IMR-90 (cell line): ENCODE data around the gene WDR53. TPM values are rescaled to one million over a fixed set of nuclear protein-coding genes. Genes with fewer than 3 reads are reported as not detected.

Source experiments
- ATAC-seq: fragments of 200-7000 bp; cut with Tn5 transposase; 2 replicates; pipeline ENCODE4 v1.9.1; 2020; ENCODE audit warnings: low read depth, mild to moderate bottlenecking, moderate library complexity
- BruUV-seq: library from RNA; stranded (reverse); fragments of 400-500 nt; replicated peaks from 2 replicates; lab custom pipeline; 2021; lab: Mats Ljungman, UMichigan
- CTCF ChIA-PET: fragments of 300-600 bp; formaldehyde crosslinking; extraction: SDS; loops from one replicate; lab custom pipeline; 2021; ENCODE audit warnings: antibody characterized with exemption; lab: Yijun Ruan, JAX
- POLR2A ChIA-PET: fragments of 300-600 bp; sonication (Branson Sonifier 250); formaldehyde crosslinking; loops from one replicate; lab custom pipeline; 2022; ENCODE audit warnings: antibody characterized with exemption; ENCODE audit not compliant: unreplicated experiment; lab: Charles Lee
- DNase-seq: peaks from one replicate; pipeline ENCODE4 v3.0.0; 2013
- H2AFZ ChIP-seq: replicated peaks from 2 replicates; pipeline ENCODE3; 2013; ENCODE audit warnings: low read length, mild to moderate bottlenecking; ENCODE audit not compliant: poor library complexity
- H2AK5ac ChIP-seq: 2 replicates; pipeline ENCODE4 v1.6.1; 2013; ENCODE audit warnings: low read depth, low read length, inconsistent platforms
- H2AK9ac ChIP-seq: replicated peaks from 2 replicates; pipeline ENCODE3; 2013; ENCODE audit warnings: mild to moderate bottlenecking, low read depth, low read length, moderate library complexity; ENCODE audit not compliant: poor library complexity
- H2BK120ac ChIP-seq: 2 replicates; pipeline ENCODE4 v1.6.1; 2013; ENCODE audit warnings: low read depth, low read length, inconsistent platforms
- H2BK15ac ChIP-seq: 3 replicates; pipeline ENCODE4 v1.6.1; 2013; ENCODE audit warnings: low read depth, low read length, inconsistent platforms
- H2BK20ac ChIP-seq: 2 replicates; pipeline ENCODE4 v1.6.1; 2013; ENCODE audit warnings: low read depth, mild to moderate bottlenecking, inconsistent platforms, low read length, moderate library complexity
- H2BK5ac ChIP-seq: 2 replicates; pipeline ENCODE4 v1.6.1; 2013; ENCODE audit warnings: mild to moderate bottlenecking, low read depth, low read length, inconsistent platforms; ENCODE audit not compliant: poor library complexity, severe bottlenecking
- H3K14ac ChIP-seq: replicated peaks from 2 replicates; pipeline ENCODE4 v1.6.1; 2013; ENCODE audit warnings: low read depth, low read length, inconsistent platforms
- H3K18ac ChIP-seq: 2 replicates; pipeline ENCODE4 v1.6.1; 2013; ENCODE audit warnings: low read depth, low read length, control low read depth
- H3K23ac ChIP-seq: 2 replicates; pipeline ENCODE4 v1.6.1; 2013; ENCODE audit warnings: low read depth, low read length, inconsistent platforms
- H3K27ac ChIP-seq: 2 replicates; pipeline ENCODE4 v1.5.1; 2013; ENCODE audit warnings: mild to moderate bottlenecking, control low read depth, low read length; ENCODE audit not compliant: insufficient read depth
- H3K27me3 ChIP-seq: 2 replicates; pipeline ENCODE4 v1.6.1; 2013; ENCODE audit warnings: low read length; ENCODE audit not compliant: control insufficient read depth, insufficient read depth
- H3K36me3 ChIP-seq: 2 replicates; pipeline ENCODE4 v1.6.1; 2013; ENCODE audit warnings: low read length, mixed read lengths; ENCODE audit not compliant: control insufficient read depth, insufficient read depth
- H3K4ac ChIP-seq: 2 replicates; pipeline ENCODE4 v1.6.1; 2013; ENCODE audit warnings: low read depth, low read length, inconsistent platforms
- H3K4me1 ChIP-seq: 2 replicates; pipeline ENCODE4 v1.6.1; 2013; ENCODE audit warnings: low read length, mixed read lengths; ENCODE audit not compliant: control insufficient read depth, insufficient read depth
- H3K4me2 ChIP-seq: 2 replicates; pipeline ENCODE4 v1.6.1; 2013; ENCODE audit warnings: low read depth, mild to moderate bottlenecking, control low read depth, low read length, moderate library complexity
- H3K4me3 ChIP-seq: 2 replicates; pipeline ENCODE4 v1.5.1; 2013; ENCODE audit warnings: low read depth, mild to moderate bottlenecking, control low read depth, low read length, moderate library complexity; ENCODE audit not compliant: insufficient read depth
- H3K56ac ChIP-seq: 2 replicates; pipeline ENCODE4 v1.6.1; 2013; ENCODE audit warnings: low read length, inconsistent platforms; ENCODE audit not compliant: insufficient read depth; ENCODE audit errors: extremely low read depth
- H3K79me1 ChIP-seq, 2 experiments: 2 replicates each; pipeline ENCODE4 v1.6.1; 2013; ENCODE audit warnings: low read length in 2 of 2, inconsistent platforms in 1 of 2, low read depth in 1 of 2
- H3K9ac ChIP-seq: 2 replicates; pipeline ENCODE4 v1.6.1; 2013; ENCODE audit warnings: low read depth, low read length, control low read depth
- H3K9me1 ChIP-seq: 2 replicates; pipeline ENCODE4 v1.6.1; 2013; ENCODE audit warnings: low read length, inconsistent platforms; ENCODE audit not compliant: insufficient read depth
- H3K9me3 ChIP-seq: 2 replicates; pipeline ENCODE4 v1.6.1; 2013; ENCODE audit warnings: low read length; ENCODE audit not compliant: control insufficient read depth, insufficient read depth
- H4K20me1 ChIP-seq: 2 replicates; pipeline ENCODE4 v1.6.1; 2013; ENCODE audit warnings: low read length, inconsistent platforms; ENCODE audit not compliant: insufficient read depth
- H4K5ac ChIP-seq: 2 replicates; pipeline ENCODE4 v1.6.1; 2013; ENCODE audit warnings: mild to moderate bottlenecking, low read depth, low read length, control low read depth
- H4K8ac ChIP-seq, 2 experiments: 2 replicates each; pipeline ENCODE4 v1.6.1; 2013; ENCODE audit warnings: low read depth in 2 of 2, low read length in 2 of 2, control low read depth in 1 of 2, inconsistent platforms in 1 of 2
- H4K91ac ChIP-seq: 2 replicates; pipeline ENCODE4 v1.6.1; 2013; ENCODE audit warnings: low read depth, low read length, inconsistent platforms; ENCODE audit not compliant: insufficient read depth
- CEBPB ChIP-seq: IDR thresholded peaks from 2 replicates; pipeline ENCODE4 v1.6.1; 2012; ENCODE audit warnings: low read depth, low read length, improper control_type of control experiment
- CHD1 ChIP-seq: IDR thresholded peaks from 2 replicates; pipeline ENCODE4 v1.6.1; 2012; ENCODE audit warnings: low read depth, low read length, improper control_type of control experiment
- CTCF ChIP-seq: conservative IDR thresholded peaks from 2 replicates; pipeline ENCODE4 v1.5.1; 2012; ENCODE audit warnings: mild to moderate bottlenecking, low read depth, low read length, improper control_type of control experiment
- FOS ChIP-seq: fragments of 150-350 bp; IDR thresholded peaks from 2 replicates; pipeline ENCODE4 v1.6.1; 2016; ENCODE audit warnings: low read depth, low read length
- MAFK ChIP-seq: IDR thresholded peaks from 2 replicates; pipeline ENCODE4 v1.6.1; 2012; ENCODE audit warnings: low read depth, low read length, improper control_type of control experiment
- MAZ ChIP-seq: IDR thresholded peaks from 2 replicates; pipeline ENCODE4 v1.6.1; 2012; ENCODE audit warnings: low read depth, mild to moderate bottlenecking, low read length, improper control_type of control experiment, moderate library complexity, borderline replicate concordance
- MXI1 ChIP-seq: IDR thresholded peaks from 2 replicates; pipeline ENCODE4 v1.6.1; 2012; ENCODE audit warnings: low read depth, mild to moderate bottlenecking, low read length, moderate library complexity, borderline replicate concordance
- NFE2L2 ChIP-seq: fragments of 150-350 bp; IDR thresholded peaks from 2 replicates; pipeline ENCODE4 v1.6.1; 2016; ENCODE audit warnings: low read depth, mild to moderate bottlenecking, low read length
- POLR2A ChIP-seq: IDR thresholded peaks from 2 replicates; pipeline ENCODE4 v1.6.1; 2012; ENCODE audit warnings: mild to moderate bottlenecking, low read depth, low read length
- RFX5 ChIP-seq: IDR thresholded peaks from 2 replicates; pipeline ENCODE4 v1.8.0; 2012; ENCODE audit warnings: low read depth, mild to moderate bottlenecking, low read length, moderate library complexity
- SMC3 ChIP-seq: fragments of 150-350 bp; IDR thresholded peaks from 2 replicates; pipeline ENCODE4 v1.6.1; 2016; ENCODE audit warnings: low read depth, mild to moderate bottlenecking, antibody characterized with exemption, low read length, moderate library complexity
- WGBS, 2 experiments: methylation state at CpG; one replicate each; pipeline versions ENCODE4 v1.1.5 to v1.1.7; 2013; ENCODE audit warnings: missing lambda C conversion rate in 2 of 2; ENCODE audit not compliant: insufficient read length in 1 of 2; ENCODE audit errors: extremely low coverage in 2 of 2; 5-methylcytosine and 5-hydroxymethylcytosine counted together
- dilution Hi-C: fragments of 300-500 bp; cut with HindIII; formaldehyde crosslinking; loops from one replicate; pipeline ENCODE4 v1.14.3; 2018; ENCODE audit warnings: low sequenced_read_pairs; ENCODE audit not compliant: unreplicated experiment
- in situ Hi-C: fragments of 300-500 bp; cut with MboI; formaldehyde crosslinking; loops from 3 replicates; pipeline ENCODE4 v1.14.3; 2019; ENCODE audit warnings: low sequenced_read_pairs, inconsistent platforms, mixed read lengths
- intact Hi-C: fragments of 100-400 bp; cut with micrococcal nuclease; formaldehyde crosslinking; loops from 2 replicates; pipeline ENCODE4 v1.10.0; 2022
- polyA plus RNA-seq, 3 experiments: library from polyadenylated mRNA; depleted of rRNA; stranded (reverse); fragments of >200 nt; gene quantifications; 2 replicates each; pipeline ENCODE4 v1.2.3, GENCODE V29; 2012; ENCODE audit warnings: low replicate concordance in 1 of 3
- total RNA-seq: library from RNA; depleted of rRNA; stranded (reverse); fragments of >200 nt; gene quantifications from 2 replicates; pipeline ENCODE4 v1.2.3, GENCODE V29; 2012

Gene WDR53
- total and polyA plus RNA-seq, 2 of the 4 experiments (the other 2 are of a cell fraction), result 5.7 to 5.9 TPM

GRCh38 chr3:196517919-196518318 is 50.4 kb downstream of the WDR53 start:
- dilution Hi-C loops, result no loop called here

More at GRCh38 chr3:196517919-196518318, 50.4 kb downstream of the WDR53 start:
- no peak overlapping the region for H3K18ac ChIP-seq
- H4K8ac ChIP-seq, result no peak overlapping the region
- CTCF ChIA-PET, result no interaction called here
- H3K79me1 ChIP-seq, result no peaks in the 10 kb centered on the region
- intact Hi-C loops (loop anchor here (2.0 to 5.0 kb wide), 2 partner anchors 436 to 491 kb away; partner anchors contain the start of gene TFRC), in situ Hi-C loops (loop anchor here (10.0 kb wide), 1 partner anchor 443 kb away; no protein-coding TSS in a partner anchor)
- no peak overlapping the region for H2BK120ac ChIP-seq
- no peak overlapping the region for H2AK5ac ChIP-seq
- no peak overlapping the region for H3K4ac ChIP-seq
- no peak overlapping the region for H3K4me3 ChIP-seq
- no peaks in the 10 kb centered on the region; the same call in 1 of the 2 replicates for H3K4me1 ChIP-seq
- H3K36me3 ChIP-seq, result no peaks in the 10 kb centered on the region
- no peaks in the 10 kb centered on the region for H3K27me3 ChIP-seq
- POLR2A ChIA-PET, result no interaction called here
- WGBS, 2 experiments, result no CpG with 5 or more reads among the region's 2 CpGs
- no peak overlapping the region for H3K23ac ChIP-seq
- DNase-seq (no peak), ATAC-seq (no peak)
- no TSS peak for BruUV-seq
- no peaks in the 10 kb centered on the region for H4K20me1 ChIP-seq
- no peak overlapping the region for H2AFZ ChIP-seq
- H3K56ac ChIP-seq, result no peak overlapping the region
- no peak overlapping the region for H3K4me2 ChIP-seq
- H2BK15ac ChIP-seq, result no peak overlapping the region
- H4K5ac ChIP-seq, result no peak overlapping the region
- TF ChIP-seq MAZ (no peak), POLR2A (no peak), SMC3 (no peak), MXI1 (no peak), CEBPB (no peak), FOS (no peak), CHD1 (no peak), NFE2L2 (no peak), RFX5 (no peak), CTCF (no peak), MAFK (no peak)
- no peak overlapping the region for H3K27ac ChIP-seq
- peaks cover 31% of the 10 kb centered on the region for H3K9me3 ChIP-seq
- H3K14ac ChIP-seq, result no peak overlapping the region
- no peak overlapping the region for H4K91ac ChIP-seq
- H2BK5ac ChIP-seq, result no peak overlapping the region
- no peak overlapping the region for H2AK9ac ChIP-seq
- H3K9me1 ChIP-seq, result no peaks in the 10 kb centered on the region; the same call in 1 of the 2 replicates
- no peak overlapping the region for H3K9ac ChIP-seq
- no peak overlapping the region for H2BK20ac ChIP-seq
